ENCODE data around the gene AVPR2.
A peak's percentile ranks its signal among the peaks of the same experiment; 100 is the strongest.

The AVPR2 gene

DNA sequence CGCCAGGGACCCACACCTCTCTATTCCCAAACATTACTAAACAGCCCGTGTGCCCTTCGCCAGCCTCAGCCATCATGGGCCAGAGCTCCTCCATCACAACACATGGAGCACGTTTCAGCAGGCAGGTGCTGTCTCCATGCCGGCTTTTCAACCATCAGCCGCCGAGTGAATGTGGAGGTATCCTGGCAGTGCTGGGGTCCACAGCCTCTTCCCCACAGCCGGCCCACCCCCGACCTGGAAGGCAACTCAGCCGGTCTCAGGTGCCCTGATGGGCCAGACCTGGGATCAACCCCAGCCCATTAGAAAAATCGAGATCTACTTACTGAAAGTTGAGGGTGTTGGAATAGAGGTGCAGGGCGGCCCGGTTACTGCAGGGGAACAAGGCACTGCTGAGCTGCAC is 27.3 kb downstream of the AVPR2 start:
- no peak overlapping the region for H3K4me3 ChIP-seq (ENCODE audit: low read length)
- no peak for DNase-seq (ENCODE audit: low read depth)
- TF ChIP-seq, protein P1, sequence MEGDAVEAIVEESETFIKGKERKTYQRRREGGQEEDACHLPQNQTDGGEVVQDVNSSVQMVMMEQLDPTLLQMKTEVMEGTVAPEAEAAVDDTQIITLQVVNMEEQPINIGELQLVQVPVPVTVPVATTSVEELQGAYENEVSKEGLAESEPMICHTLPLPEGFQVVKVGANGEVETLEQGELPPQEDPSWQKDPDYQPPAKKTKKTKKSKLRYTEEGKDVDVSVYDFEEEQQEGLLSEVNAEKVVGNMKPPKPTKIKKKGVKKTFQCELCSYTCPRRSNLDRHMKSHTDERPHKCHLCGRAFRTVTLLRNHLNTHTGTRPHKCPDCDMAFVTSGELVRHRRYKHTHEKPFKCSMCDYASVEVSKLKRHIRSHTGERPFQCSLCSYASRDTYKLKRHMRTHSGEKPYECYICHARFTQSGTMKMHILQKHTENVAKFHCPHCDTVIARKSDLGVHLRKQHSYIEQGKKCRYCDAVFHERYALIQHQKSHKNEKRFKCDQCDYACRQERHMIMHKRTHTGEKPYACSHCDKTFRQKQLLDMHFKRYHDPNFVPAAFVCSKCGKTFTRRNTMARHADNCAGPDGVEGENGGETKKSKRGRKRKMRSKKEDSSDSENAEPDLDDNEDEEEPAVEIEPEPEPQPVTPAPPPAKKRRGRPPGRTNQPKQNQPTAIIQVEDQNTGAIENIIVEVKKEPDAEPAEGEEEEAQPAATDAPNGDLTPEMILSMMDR (conservative IDR thresholded peaks at IDR 0.05; ENCODE audit: low read depth, low read length): no peak

DNA sequence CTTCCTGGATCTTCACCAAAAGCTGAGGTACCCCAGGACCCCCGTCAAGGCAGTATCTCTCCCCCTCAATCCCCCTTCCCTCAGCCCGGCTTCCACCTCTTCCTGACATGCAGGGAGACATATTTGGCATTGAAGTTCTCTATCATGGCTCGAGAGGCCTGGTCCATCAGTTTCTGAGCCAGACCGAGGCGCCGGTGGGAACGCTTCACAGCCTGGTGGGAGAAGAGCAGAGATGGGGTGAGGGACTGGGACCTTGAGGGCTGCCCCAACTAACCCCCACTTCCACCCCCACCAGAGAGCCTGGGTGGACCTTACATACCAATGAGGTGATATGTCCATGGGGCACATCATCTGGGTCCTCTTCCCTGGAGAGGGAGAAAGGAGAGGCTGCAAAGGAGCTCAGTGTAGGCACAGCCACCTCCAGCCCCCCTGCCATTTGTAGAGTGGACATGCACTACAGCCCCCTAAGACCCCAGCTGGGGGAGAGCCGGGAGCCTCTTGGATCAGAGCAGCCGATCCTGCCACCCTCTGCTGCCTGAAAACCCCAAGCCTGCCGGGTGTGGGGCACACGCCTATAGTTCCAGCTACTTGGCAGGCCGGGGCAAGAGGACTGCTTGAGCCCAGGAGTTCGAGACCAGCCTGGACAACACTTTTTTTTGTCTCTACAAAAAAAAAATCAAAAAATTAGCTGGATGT is 27.9 kb downstream of the AVPR2 start:
- no peak for DNase-seq (ENCODE audit: low read depth)
- no peak overlapping the region for H3K4me3 ChIP-seq (ENCODE audit: low read length)
- TF ChIP-seq, protein P1 (conservative IDR thresholded peaks at IDR 0.05; ENCODE audit: low read depth, low read length): no peak

DNA sequence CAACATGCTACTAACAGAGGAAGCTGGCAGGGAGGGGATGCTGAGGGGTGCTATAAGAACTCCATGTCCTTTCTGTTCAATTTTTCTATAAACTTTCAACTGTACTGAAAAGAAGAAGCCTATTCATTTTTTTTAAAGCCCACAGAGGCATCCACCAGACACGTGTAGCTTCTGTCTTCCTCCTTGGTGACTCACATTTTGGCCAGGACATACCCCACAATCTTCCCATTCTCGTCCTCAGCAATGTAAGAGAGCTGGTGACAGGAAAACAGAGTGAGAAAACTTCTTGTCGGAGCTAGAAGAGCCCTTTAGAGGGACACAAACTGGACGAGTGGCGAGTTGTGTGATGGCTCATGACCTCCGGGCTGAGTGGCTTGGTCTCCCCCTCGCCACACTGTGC is 29.3 kb downstream of the AVPR2 start:
- no peak for DNase-seq (ENCODE audit: low read depth)
- H3K4me3 ChIP-seq (ENCODE audit: low read length): peak overlapping the region; percentile 71
- TF ChIP-seq, protein P1 (conservative IDR thresholded peaks at IDR 0.05; ENCODE audit: low read depth, low read length): no peak

DNA sequence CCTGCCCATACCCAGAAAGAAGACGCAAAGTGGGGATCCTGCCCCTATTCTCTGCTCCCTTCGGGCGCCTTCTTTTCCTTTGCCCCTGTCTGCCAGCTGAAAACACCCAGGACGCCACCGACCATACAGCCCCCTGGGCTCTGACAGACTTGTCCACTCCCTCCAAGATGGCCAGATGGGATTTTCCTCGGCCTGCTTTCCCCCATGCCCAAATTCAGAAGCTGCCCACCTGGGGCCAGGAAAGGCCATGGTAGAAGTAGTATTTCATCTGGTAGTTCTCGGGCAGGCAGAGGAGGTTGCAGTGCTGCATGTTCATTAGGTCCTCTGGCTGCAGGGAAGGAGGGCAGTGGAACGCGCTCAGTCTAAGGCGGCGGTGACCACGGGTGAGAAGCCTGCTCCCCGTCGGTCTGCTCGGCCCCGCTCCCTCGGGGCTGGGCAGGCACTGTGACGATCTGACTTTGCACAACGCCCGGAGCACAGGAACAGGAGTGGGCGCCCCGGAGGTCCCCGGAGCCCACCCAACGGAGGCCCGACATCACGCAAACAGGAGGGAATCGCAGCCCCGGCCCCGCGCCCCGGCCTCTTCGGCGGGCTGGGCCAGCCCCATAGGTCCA is 29.8 kb downstream of the AVPR2 start:
- peak overlapping the region; percentile 71 for H3K4me3 ChIP-seq (ENCODE audit: low read length)
- no peak for DNase-seq (ENCODE audit: low read depth)
- TF ChIP-seq, protein P1 (conservative IDR thresholded peaks at IDR 0.05; ENCODE audit: low read depth, low read length): no peak

DNA sequence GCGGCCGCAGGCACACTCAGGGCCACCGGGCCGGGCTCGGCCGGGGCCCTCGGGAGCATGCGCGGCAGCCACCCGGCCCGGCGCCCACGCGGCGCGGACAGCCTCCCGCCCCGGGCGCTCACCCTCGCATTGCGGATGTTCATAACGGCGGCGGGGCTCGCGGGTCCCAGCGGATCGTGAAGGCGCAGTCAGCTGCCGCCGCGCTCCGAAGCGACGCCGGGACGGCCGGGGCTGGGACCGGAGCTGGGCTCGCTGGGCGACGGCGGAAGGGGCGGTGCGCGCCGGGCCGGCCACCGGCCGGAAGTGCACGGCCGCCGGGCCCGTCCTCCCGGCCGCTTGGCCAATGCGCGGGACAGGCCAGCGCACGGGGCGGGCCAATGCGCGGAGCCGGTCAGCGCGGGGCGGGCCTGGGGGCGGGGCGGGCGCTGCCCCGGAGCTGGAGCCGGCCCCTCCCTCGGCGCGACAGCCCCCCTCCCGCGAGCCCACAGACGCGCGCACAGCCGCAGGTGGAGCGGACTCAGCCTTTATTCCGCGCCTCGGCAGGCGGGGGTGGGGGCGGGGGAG is 30.4 kb downstream of the AVPR2 start, which contains the start of gene NAA10:
Gene NAA10 (minus strand): TSS at position 276 of the 564 bp plus-strand sequence. CDS start 133 bp downstream, at position 143.
- H3K4me3 ChIP-seq (ENCODE audit: low read length): peak within 1 kb of the TSS; percentile 71
- TF ChIP-seq, protein P1 (conservative IDR thresholded peaks at IDR 0.05; ENCODE audit: low read depth, low read length): no peak
- no peak for DNase-seq (ENCODE audit: low read depth)

DNA sequence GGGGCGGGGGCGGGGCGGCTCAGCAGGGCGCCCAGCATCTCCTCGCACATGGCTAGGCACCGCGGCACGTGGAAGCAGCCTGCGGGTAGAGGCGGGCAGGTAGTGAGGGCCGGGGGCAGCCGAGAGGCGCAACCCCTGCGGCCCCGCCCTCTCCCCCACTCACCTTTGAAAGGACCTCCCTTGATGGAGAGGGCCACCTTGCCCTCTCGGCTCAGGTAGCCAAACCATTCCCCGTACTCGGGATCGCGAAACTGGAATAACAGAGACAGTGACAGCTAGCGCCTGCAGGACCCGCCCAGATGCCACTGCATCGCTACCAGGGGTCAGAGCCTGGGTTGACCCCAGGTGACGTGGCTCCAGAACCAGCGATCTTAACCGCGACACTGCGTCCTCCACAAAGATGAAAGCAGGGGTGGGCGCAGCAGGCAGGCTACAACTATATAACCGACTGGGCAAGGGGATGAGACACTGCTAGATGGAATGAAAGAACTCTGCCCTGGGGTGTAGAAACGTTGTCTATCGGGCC is 30.9 kb downstream of the AVPR2 start:
- peak overlapping the region; percentile 38 for H3K4me3 ChIP-seq (ENCODE audit: low read length)
- TF ChIP-seq, protein P1 (conservative IDR thresholded peaks at IDR 0.05; ENCODE audit: low read depth, low read length): no peak
- DNase-seq (ENCODE audit: low read depth): no peak

Measured in retinal pigment epithelial cell (primary cell).